ENCODE measurements around the gene AGAP1.

AGAP1 gene

DNA sequence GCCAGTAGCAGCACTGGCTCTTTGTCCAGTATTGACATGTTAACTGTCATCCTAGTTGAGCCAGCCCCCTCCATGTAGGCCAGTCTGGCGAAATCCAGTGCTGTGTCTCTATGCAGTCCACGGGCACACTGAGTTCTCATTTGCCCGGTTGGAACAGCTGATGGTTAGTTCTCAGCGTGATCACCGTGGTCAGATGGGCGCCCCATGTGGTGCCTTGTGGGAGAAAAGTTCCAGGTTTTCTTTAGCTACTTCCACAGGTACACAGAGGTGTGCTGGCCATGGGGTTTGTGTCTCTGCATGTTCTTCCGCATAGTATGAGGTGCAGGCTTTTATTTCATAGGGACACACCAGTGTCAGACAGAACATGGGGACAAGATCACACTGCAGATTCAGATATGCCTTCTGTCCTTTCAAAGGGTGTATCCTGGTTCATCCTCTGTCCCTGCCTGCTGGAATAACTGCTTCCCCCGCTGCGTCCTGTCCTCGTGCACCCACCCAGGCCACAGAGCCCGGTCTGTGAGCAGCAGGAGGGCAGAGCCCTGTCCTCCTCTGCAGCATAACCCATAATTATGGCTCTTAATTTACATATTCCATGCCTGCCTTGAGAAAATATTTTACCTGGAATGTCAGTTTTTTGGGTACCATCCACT lies 340.3 kb downstream of the AGAP1 start:
- ATAC-seq (ENCODE audit: low read depth) (no peak), DNase-seq (ENCODE audit: low spot score) (no peak)
- no peaks in the 10 kb centered on the region for H3K9me3 ChIP-seq (ENCODE audit: severe bottlenecking)
- no peaks in the 10 kb centered on the region for H3K27me3 ChIP-seq (ENCODE audit: insufficient read depth, poor library complexity, severe bottlenecking)
- H3K4me3 ChIP-seq (ENCODE audit: severe bottlenecking) = no peak overlapping the region
- H3K4me1 ChIP-seq (ENCODE audit: insufficient read depth, poor library complexity, severe bottlenecking) = no peaks in the 10 kb centered on the region
- no peaks in the 10 kb centered on the region for H3K36me3 ChIP-seq (ENCODE audit: low read depth)
- H3K27ac ChIP-seq (ENCODE audit: poor library complexity, severe bottlenecking) = no peak overlapping the region
- TF ChIP-seq, protein P1, sequence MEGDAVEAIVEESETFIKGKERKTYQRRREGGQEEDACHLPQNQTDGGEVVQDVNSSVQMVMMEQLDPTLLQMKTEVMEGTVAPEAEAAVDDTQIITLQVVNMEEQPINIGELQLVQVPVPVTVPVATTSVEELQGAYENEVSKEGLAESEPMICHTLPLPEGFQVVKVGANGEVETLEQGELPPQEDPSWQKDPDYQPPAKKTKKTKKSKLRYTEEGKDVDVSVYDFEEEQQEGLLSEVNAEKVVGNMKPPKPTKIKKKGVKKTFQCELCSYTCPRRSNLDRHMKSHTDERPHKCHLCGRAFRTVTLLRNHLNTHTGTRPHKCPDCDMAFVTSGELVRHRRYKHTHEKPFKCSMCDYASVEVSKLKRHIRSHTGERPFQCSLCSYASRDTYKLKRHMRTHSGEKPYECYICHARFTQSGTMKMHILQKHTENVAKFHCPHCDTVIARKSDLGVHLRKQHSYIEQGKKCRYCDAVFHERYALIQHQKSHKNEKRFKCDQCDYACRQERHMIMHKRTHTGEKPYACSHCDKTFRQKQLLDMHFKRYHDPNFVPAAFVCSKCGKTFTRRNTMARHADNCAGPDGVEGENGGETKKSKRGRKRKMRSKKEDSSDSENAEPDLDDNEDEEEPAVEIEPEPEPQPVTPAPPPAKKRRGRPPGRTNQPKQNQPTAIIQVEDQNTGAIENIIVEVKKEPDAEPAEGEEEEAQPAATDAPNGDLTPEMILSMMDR (IDR thresholded peaks at IDR 0.05; ENCODE audit: poor library complexity, severe bottlenecking) = peak; percentile 7

DNA sequence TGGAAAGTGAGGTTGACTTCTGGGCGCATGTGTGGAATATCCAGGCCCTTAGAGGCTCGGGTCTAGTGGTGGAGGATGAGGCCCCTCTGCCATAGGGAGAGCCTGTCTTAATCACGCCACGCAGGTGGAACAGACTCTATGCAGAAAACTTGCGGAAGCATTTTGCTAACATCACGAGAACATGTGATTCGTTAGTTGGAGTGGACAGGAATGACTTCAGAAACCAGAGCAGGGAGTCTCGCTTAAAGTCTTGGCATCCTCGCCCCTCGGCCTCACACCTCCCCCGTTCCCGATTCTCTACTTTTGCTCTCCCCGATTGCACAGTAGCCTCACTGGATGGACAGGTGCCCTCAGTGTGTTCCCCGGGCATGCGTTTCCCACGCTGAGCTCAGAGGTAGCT lies 340.9 kb downstream of the AGAP1 start:
- TF ChIP-seq, protein P1 (IDR thresholded peaks at IDR 0.05; ENCODE audit: poor library complexity, severe bottlenecking) = no peak
- DNase-seq (ENCODE audit: low spot score) (no peak), ATAC-seq (ENCODE audit: low read depth) (no peak)
- no peak overlapping the region for H3K4me3 ChIP-seq (ENCODE audit: severe bottlenecking)
- no peaks in the 10 kb centered on the region for H3K4me1 ChIP-seq (ENCODE audit: insufficient read depth, poor library complexity, severe bottlenecking)
- H3K27ac ChIP-seq (ENCODE audit: poor library complexity, severe bottlenecking) = no peak overlapping the region
- no peaks in the 10 kb centered on the region for H3K9me3 ChIP-seq (ENCODE audit: severe bottlenecking)
- H3K27me3 ChIP-seq (ENCODE audit: insufficient read depth, poor library complexity, severe bottlenecking) = no peaks in the 10 kb centered on the region
- no peaks in the 10 kb centered on the region for H3K36me3 ChIP-seq (ENCODE audit: low read depth)

DNA sequence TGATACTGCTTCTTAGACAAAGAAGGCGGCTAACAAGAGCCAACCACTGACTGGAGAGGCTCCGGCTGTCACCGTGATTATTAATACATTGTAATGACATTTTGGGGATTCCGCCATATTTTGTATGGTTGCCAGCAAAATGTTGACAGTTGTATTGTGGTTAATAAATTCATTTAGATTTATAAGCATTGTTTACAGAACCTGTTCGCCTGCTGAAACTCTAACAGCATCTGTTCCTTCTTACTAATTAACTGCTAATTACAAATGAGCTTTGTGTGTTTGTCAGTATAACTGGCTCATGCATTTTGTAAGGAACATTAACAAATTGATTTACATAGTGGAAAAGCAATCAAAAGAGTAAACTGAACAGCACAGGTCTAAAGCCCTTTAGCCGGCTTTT lies 342.0 kb downstream of the AGAP1 start:
- no peak for ATAC-seq (ENCODE audit: low read depth)
- TF ChIP-seq, protein P1 (IDR thresholded peaks at IDR 0.05; ENCODE audit: poor library complexity, severe bottlenecking) = no peak
- Histone ChIP-seq H3K27ac (ENCODE audit: poor library complexity, severe bottlenecking) (no peak overlapping the region), H3K27me3 (ENCODE audit: insufficient read depth, poor library complexity, severe bottlenecking) (no peaks in the 10 kb centered on the region), H3K36me3 (ENCODE audit: low read depth) (no peaks in the 10 kb centered on the region), H3K4me3 (ENCODE audit: severe bottlenecking) (no peak overlapping the region), H3K9me3 (ENCODE audit: severe bottlenecking) (no peaks in the 10 kb centered on the region), H3K4me1 (ENCODE audit: insufficient read depth, poor library complexity, severe bottlenecking) (no peaks in the 10 kb centered on the region)
- no peak for DNase-seq (ENCODE audit: low spot score)

DNA sequence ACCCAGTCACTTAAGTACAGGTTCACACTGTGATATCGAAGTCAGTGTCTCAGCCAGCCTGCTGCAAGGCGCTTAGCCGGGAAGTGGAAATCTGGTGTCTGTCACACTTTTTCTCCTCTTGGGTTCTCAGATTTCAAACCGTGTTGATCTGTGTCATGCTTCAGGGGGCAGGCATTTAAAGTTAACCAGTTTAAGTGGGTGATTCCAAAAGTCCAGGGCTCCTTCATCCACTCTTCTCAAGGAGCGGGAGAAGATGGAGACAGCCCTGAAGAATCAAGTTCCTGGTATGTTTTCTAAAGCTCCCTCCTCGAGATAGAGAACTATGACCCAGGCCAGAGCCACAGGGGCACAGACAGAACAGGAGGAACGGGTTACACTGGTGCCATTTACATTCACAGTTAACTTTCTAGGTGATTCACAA lies 342.7 kb downstream of the AGAP1 start:
- ATAC-seq (ENCODE audit: low read depth) = no peak
- H3K27me3 ChIP-seq (ENCODE audit: insufficient read depth, poor library complexity, severe bottlenecking) = no peaks in the 10 kb centered on the region
- TF ChIP-seq, protein P1 (IDR thresholded peaks at IDR 0.05; ENCODE audit: poor library complexity, severe bottlenecking) = no peak
- H3K4me3 ChIP-seq (ENCODE audit: severe bottlenecking) = no peak overlapping the region
- no peaks in the 10 kb centered on the region for H3K36me3 ChIP-seq (ENCODE audit: low read depth)
- DNase-seq (ENCODE audit: low spot score) = no peak
- H3K9me3 ChIP-seq (ENCODE audit: severe bottlenecking) = no peaks in the 10 kb centered on the region
- H3K4me1 ChIP-seq (ENCODE audit: insufficient read depth, poor library complexity, severe bottlenecking) = no peaks in the 10 kb centered on the region
- H3K27ac ChIP-seq (ENCODE audit: poor library complexity, severe bottlenecking) = no peak overlapping the region

DNA sequence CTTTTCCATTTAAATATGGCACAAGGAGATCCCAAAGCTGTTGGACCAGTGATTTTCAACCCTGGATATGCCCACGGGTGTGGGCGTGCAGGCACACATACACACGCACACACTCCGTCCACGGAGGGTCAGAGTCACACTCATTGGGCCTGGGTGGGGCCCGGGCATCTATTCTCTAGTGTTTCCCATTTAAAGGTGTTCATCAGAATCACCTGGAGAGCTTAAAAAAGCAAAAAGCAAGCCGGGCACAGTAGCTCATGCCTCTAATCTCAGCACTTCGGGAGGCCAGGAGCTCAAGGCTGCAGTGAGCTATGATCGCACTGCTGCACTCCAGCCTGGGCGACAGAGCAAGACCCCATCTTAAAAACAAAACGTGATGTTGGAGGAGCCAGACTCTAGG lies 345.4 kb downstream of the AGAP1 start:
- no peak for ATAC-seq (ENCODE audit: low read depth)
- Histone ChIP-seq H3K27me3 (ENCODE audit: insufficient read depth, poor library complexity, severe bottlenecking) (no peaks in the 10 kb centered on the region), H3K36me3 (ENCODE audit: low read depth) (no peaks in the 10 kb centered on the region)

More for the DNA sequence above, 345.4 kb downstream of the AGAP1 start:
- Histone ChIP-seq H3K4me3 (ENCODE audit: severe bottlenecking) (no peak overlapping the region), H3K4me1 (ENCODE audit: insufficient read depth, poor library complexity, severe bottlenecking) (no peaks in the 10 kb centered on the region), H3K9me3 (ENCODE audit: severe bottlenecking) (no peaks in the 10 kb centered on the region), H3K27ac (ENCODE audit: poor library complexity, severe bottlenecking) (no peak overlapping the region)
- TF ChIP-seq, protein P1 (IDR thresholded peaks at IDR 0.05; ENCODE audit: poor library complexity, severe bottlenecking) = no peak
- no peak for DNase-seq (ENCODE audit: low spot score)

Measured in RWPE2 (cell line).